SH-SY5Y (cell line): ENCODE results near the gene DNPEP.

ENCODE experiments used
- GATA2 ChIP-seq: IDR thresholded peaks from 2 replicates; pipeline ENCODE4 v1.6.1; 2011; ENCODE audit warnings: mild to moderate bottlenecking, low read depth, low read length
- GATA3 ChIP-seq: IDR thresholded peaks from 2 replicates; pipeline ENCODE4 v1.6.1; 2011; ENCODE audit warnings: low read depth, mild to moderate bottlenecking, low read length, moderate library complexity

- no peak for TF ChIP-seq GATA2
- TF ChIP-seq GATA3, result no peak
Measured at GRCh38 chr2:219426534-219427136, 38.9 kb upstream of the DNPEP start.
